HG02938 (cell line): ENCODE data around the gene DZIP1.
A peak's percentile ranks its signal among the peaks of the same experiment; 100 is the strongest.
"Not testable (repeated sequence)": the region's sequence is repeated elsewhere in the genome, so short reads cannot be mapped to it uniquely, and the experiment has no call there.

Source experiments
- ATAC-seq: cut with Tn5 transposase; IDR thresholded peaks from one replicate; pipeline ENCODE4 v1.9.1; 2021; ENCODE audit warnings: mild to moderate bottlenecking, moderate library complexity; ENCODE audit not compliant: unreplicated experiment

The DZIP1 gene

DNA sequence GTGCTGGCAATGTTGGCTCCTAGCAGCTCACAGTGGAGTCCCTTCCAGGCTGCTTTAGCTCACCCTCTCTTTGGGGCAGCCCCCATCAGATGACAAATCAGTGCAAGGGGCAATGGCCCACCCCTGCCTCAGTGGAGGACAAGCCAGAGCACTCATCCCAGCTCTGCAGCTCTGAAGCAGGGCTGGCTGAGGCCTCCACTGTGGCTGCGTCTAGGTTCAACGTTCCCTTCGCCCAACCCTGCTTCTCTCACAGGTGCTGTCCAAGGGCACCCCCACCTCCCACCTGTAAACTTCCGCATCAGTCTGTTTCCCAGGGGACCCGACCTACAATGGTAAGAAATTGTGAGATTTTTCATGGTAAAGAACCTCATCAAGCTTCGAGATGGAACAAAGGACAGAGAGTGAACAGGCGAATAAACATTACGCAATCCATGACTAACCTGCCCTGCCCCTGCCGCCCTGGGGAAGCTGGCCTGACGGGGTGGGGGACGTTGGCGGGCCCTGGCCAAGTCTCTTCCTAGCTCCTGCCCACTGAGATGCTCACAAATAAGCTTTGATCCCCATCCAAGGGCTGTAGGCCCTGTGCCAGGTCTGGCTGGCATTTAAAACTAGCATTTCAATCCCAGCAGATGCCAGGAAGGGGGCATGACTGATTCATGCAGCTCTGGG, 40.5 kb downstream of the DZIP1 start:
- ATAC-seq = no peak

DNA sequence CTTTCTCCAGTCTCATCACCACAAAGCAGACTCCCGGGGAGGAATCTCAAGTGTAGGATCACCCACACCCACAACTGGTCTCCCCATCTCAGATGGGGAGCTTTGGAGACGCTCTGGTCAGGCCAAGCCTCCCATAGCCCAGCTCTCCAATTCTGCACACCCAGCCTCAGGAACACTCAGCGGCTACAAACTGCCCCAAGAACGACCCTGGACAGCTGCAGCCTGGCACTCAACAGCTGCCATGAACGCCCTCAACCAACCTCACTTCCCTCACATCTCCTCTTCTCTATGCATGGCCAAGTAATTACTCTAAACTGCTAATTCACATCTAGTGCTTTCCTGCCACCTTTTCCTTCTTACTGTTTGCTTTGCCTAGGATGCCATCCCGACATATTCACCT, 42.6 kb downstream of the DZIP1 start:
- ATAC-seq = no peak

- no peak for ATAC-seq
Observed at GRCh38 chr13:95601216-95601615, 43.3 kb downstream of the DZIP1 start.

DNA sequence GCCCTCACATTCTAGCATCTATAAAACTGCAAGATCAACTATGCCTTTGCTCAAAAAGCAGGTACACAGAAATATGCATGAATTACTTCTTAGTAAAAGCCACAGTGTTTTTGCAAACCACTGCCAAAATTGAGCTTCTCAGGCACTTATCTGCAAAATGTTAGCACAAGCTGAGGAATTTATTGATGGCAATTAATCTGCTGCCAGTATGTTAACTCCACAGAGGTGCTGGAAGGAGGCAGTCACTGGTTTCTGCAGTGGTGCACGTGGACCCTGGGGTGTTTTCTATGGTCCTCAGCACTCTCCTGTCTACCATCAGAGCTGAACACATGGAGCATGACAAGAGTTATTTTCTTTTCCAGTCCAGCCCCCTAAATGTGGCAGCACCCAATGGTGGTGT, 47.8 kb downstream of the DZIP1 start:
- no peak for ATAC-seq

- ATAC-seq = no peak
Observed at GRCh38 chr13:95593462-95593861, 51.0 kb downstream of the DZIP1 start.

- no peak for ATAC-seq
Observed at GRCh38 chr13:95588721-95589120, 55.8 kb downstream of the DZIP1 start.

DNA sequence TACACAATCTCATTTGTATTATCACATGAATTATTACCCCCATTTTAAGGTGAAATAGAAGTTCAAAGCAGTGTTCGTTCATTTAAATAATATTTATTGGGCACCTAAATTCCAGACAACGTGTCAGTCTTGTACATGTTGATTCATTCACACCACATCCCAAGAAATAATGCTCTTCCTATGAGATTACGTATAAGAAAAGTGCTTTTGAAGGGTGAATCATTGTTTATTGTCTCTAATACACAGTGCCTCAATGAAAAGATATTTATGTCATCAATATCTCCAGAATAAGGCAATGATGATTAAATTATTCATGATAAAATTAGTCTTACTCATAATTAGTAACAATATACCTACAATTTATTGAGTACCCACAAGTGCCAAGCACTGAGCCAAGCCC, 56.4 kb downstream of the DZIP1 start:
- ATAC-seq = no peak

DNA sequence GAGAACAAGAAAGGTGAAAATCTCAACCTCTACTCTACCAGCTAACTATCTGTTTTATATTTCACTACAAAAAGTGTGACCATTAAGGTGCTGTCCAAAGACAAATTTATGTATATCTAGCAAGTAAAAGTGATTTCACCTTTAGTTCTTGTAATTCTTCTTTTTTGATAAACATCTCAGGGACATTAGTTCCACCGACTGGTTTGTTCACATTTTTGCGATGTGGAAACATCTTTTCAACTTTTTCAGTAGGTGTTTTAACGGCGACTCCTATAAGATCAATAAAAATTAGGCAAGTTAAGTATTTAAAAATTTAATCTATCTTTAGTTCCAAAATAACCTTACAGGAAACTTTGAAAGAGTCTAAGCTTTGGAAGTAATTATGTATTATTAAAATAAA, 58.6 kb downstream of the DZIP1 start:
- no peak for ATAC-seq

GRCh38 chr13:95579303-95579702, 65.2 kb downstream of the DZIP1 start:
- ATAC-seq = peak; percentile 93

- no peak for ATAC-seq
Observed at GRCh38 chr13:95573221-95573620, 71.3 kb downstream of the DZIP1 start.

- no peak for ATAC-seq
Observed at GRCh38 chr13:95571941-95572340, 72.6 kb downstream of the DZIP1 start.

- no peak for ATAC-seq
Observed at GRCh38 chr13:95570016-95570415, 74.5 kb downstream of the DZIP1 start.

DNA sequence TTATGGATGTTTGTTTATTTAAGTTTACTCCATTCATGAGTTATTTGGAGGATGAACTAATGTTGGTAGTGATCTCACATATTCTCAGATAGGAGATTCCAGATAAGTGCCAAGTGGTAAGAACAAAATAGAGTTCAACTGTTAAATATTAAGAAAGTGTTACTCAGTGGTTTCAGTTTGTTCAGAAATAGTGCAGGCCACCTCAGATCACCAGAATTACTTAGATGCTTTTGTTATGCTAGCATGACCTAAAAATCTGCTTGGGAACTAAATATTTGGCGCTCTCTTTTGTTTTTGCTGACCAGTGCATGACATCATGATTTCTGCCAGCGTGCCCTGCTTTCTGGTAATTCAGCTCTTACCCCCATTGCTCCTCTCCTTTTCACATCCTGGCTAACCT, 76.4 kb downstream of the DZIP1 start:
- no peak for ATAC-seq

DNA sequence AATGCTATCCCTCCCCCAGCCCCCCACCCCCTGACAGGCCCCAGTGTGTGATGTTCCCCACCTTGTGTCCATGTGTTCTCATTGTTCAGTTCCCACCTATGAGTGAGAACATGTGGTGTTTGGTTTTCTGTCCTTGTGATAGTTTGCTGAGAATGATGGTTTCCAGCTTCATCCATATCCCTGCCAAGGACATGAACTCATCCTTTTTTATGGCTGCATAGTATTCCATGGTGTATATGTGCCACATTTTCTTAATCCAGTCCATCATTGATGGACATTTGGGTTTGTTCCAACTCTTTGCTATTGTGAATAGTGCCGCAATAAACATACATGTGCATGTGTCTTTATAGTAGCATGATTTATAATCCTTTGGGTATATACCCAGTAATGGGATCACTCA, 78.7 kb downstream of the DZIP1 start:
- ATAC-seq = not testable (repeated sequence)

- ATAC-seq = no peak
Observed at GRCh38 chr13:95564733-95565291, 79.7 kb downstream of the DZIP1 start.

GRCh38 chr13:95564091-95564490, 80.4 kb downstream of the DZIP1 start:
- no peak for ATAC-seq

DNA sequence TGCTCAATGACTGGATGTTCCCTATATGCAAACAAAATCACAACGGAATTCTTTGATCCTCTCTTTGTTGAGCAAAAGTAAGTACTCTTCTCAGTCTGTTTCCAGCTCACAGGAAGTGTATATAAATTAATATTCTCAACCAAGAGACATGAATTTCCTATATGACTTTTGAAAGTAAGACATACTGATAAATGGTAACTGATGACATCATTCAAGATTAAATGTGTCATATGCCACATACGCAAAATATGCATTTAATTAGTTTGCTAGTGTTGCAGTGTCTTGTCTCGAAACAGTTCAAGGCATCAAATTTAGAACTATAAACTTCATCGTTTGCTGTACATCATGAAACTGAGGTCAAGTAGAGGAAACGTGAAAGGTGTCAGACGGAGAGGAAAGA, 84.1 kb downstream of the DZIP1 start:
- no peak for ATAC-seq

DNA sequence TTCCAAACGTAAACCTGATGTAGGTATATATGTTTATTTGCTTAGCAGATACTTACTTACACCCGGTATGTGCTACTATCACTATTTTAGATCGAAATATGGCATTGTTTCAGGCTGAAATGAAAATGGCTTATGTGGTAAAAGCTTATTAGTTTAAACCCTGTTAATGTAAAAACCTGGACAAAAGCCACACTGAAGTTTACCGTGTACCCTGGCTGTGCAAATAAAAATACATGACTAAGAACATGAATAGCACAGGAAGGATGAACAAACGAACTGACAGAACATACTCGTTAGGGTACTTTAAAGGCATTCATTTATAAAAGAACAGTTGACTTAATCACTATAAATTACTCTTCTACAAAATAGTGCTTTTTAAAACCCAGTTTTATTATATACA, 85.4 kb downstream of the DZIP1 start:
- ATAC-seq = no peak

GRCh38 chr13:95557013-95557412, 87.5 kb downstream of the DZIP1 start:
- ATAC-seq = no peak

- no peak for ATAC-seq
Observed at GRCh38 chr13:95553581-95554385, 90.7 kb downstream of the DZIP1 start.

GRCh38 chr13:95552539-95553441, 91.7 kb downstream of the DZIP1 start, which contains the start of gene CLDN10:
TSS of gene CLDN10 (plus strand) at chr13:95552720. CDS start at chr13:95552754, 34 bp downstream.
- ATAC-seq = peak; percentile 52
